Stimulated activated CD4-positive, alpha-beta T cell treated with anti-CD3 and anti-CD28 coated beads, Interleukin-2, amount 100 ng/mL, for 24 hours (primary cell): ENCODE results near the gene SEZ6L.

Source experiments
- DNase-seq, 2 donors: peaks; one replicate each; pipeline ENCODE4 v3.0.0-alpha.2; 2020

SEZ6L gene

GRCh38 chr22:26182723-26183122 lies 13.5 kb downstream of the SEZ6L start:
- DNase-seq: no peak

- DNase-seq: no peak
Measured at GRCh38 chr22:26185190-26185589, 15.9 kb downstream of the SEZ6L start.

GRCh38 chr22:26188341-26188740 lies 19.1 kb downstream of the SEZ6L start:
- DNase-seq: no peak

GRCh38 chr22:26194313-26194712 lies 25.1 kb downstream of the SEZ6L start:
- no peak for DNase-seq

- DNase-seq: no peak
Measured at GRCh38 chr22:26194877-26195276, 25.6 kb downstream of the SEZ6L start.

- no peak for DNase-seq
Measured at GRCh38 chr22:26196657-26197056, 27.4 kb downstream of the SEZ6L start.

GRCh38 chr22:26197425-26197824 lies 28.2 kb downstream of the SEZ6L start:
- DNase-seq: no peak

- DNase-seq: no peak
Measured at GRCh38 chr22:26199665-26200064, 30.4 kb downstream of the SEZ6L start.

GRCh38 chr22:26202280-26202924 lies 33.1 kb downstream of the SEZ6L start:
- no peak for DNase-seq

- DNase-seq: no peak
Measured at GRCh38 chr22:26205494-26205893, 36.2 kb downstream of the SEZ6L start.

GRCh38 chr22:26210334-26210733 lies 41.1 kb downstream of the SEZ6L start:
- no peak for DNase-seq

GRCh38 chr22:26213826-26214225 lies 44.6 kb downstream of the SEZ6L start:
- no peak for DNase-seq

GRCh38 chr22:26214466-26214865 lies 45.2 kb downstream of the SEZ6L start:
- DNase-seq: no peak

- DNase-seq: no peak
Measured at GRCh38 chr22:26215736-26216135, 46.5 kb downstream of the SEZ6L start.

- no peak for DNase-seq
Measured at GRCh38 chr22:26225207-26225606, 55.9 kb downstream of the SEZ6L start.

GRCh38 chr22:26226538-26227297 lies 57.5 kb downstream of the SEZ6L start:
- DNase-seq: no peak

- DNase-seq: no peak
Measured at GRCh38 chr22:26229910-26230309, 60.6 kb downstream of the SEZ6L start.

GRCh38 chr22:26234296-26234695 lies 65.0 kb downstream of the SEZ6L start:
- no peak for DNase-seq

GRCh38 chr22:26235792-26236487 lies 66.7 kb downstream of the SEZ6L start:
- DNase-seq: no peak

GRCh38 chr22:26236991-26237390 lies 67.7 kb downstream of the SEZ6L start:
- no peak for DNase-seq

GRCh38 chr22:26238596-26238995 lies 69.3 kb downstream of the SEZ6L start:
- DNase-seq: no peak

GRCh38 chr22:26239581-26239980 lies 70.3 kb downstream of the SEZ6L start:
- DNase-seq: no peak

GRCh38 chr22:26241361-26241760 lies 72.1 kb downstream of the SEZ6L start:
- no peak for DNase-seq

- DNase-seq: no peak
Measured at GRCh38 chr22:26245001-26245400, 75.7 kb downstream of the SEZ6L start.
